ENCODE results near the gene TUFT1.

DNA sequence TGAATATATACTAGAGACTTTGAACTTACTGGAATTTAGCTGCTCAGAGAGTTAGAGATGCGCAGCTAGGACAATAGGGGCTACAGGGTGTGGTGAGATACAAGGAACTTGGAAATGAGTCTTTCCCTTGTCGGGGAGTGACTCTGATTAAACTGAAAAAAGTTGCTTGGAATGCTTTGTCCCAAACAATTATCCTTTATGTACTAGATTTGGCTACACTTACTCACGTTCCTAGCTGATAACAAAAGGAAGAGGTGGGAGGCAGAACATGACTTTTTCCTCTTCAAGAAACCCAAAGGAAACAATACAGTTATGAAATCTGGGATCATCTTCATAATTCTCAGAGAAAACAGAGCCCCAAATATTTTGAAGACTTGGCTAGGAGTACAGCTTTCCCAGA is 35.9 kb upstream of the TUFT1 start:
- TF ChIP-seq CTCF (IDR thresholded peaks at IDR 0.05): no peak
- TF ChIP-seq POLR2A (IDR thresholded peaks at IDR 0.05): no peak
- no peak for TF ChIP-seq EP300 (IDR thresholded peaks at IDR 0.05)

Measured in tibial nerve (tissue), 4 donors.